ENCODE measurements around the gene FTCD.

The FTCD gene

DNA sequence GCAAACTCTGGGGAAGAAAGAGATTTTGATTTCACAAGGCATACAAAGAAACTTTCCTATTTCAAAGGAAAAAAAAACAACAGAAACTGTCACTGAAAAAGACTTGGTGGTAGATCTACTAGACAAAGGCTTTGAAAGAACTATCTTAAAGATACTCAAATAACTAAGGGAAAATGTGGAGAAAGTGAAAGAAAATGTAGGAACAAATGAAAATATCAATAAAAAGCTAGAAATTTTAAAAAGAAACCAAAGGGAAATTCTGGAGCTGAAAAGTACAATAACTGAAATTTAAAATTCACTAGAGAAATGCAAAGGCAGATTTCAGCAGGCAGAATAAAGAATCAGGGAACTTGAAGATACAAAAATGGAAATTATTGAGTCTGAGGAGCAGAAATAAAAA is 51.3 kb downstream of the FTCD start:
- H3K4me1 Mint-ChIP-seq, result no peaks in the 10 kb centered on the region
- H3K27me3 Mint-ChIP-seq, result peaks cover 56 to 61% of the 10 kb centered on the region in 2 donors
- no peak for DNase-seq
- H3K9me3 Mint-ChIP-seq, result peaks cover 18 to 30% of the 10 kb centered on the region in 2 donors
- no peak for ATAC-seq (replicated peaks)
- no peak overlapping the region for H3K27ac Mint-ChIP-seq
- H3K4me3 Mint-ChIP-seq, result no peak overlapping the region
- peaks cover 2 to 4% of the 10 kb centered on the region in 2 donors for H3K36me3 Mint-ChIP-seq

DNA sequence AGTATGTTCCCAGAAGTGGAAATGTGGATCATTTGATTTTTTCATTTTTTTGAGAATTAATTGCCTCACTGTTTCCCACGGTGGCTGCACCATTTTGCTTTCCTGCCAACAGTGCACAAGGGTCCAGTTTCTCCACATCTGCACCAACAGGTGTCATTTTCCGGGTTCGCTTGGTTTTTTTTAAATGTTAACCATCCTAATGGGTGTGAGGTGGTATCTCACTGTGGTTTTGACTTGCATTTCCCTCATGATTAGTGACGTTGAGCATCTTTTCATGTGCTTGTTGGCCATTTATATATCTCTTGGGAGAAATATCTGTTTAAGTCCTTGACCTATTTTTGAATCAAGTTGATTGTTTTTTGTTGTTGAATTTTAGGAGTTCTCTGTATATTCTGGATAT is 54.5 kb downstream of the FTCD start:
- Mint-ChIP-seq H3K27ac (no peak overlapping the region), H3K9me3 (peaks cover 15 to 18% of the 10 kb centered on the region in 2 donors), H3K4me3 (no peak overlapping the region), H3K27me3 (peaks cover 60 to 68% of the 10 kb centered on the region in 2 donors), H3K36me3 (peaks cover 2 to 4% of the 10 kb centered on the region in 2 donors), H3K4me1 (no peaks in the 10 kb centered on the region)
- DNase-seq (no peak), ATAC-seq (replicated peaks) (no peak)

DNA sequence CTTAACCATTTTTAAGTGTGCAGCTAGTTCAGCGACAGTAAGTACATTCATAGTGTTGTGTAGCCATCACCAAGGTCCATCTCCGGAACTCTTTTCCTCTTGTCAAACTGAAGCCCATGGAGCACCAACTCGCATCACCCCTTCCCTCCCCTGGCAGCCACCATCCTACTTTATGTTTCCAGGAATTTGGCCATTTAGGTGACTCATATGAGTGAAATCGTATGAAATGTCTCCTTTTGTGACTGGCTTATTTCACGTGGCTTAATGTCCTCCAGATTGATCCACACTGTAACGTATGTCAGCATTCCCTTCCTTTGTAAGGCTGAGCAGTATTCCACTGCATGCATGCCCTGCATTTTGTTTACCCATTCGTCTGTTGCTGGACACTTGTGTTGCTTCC is 55.0 kb downstream of the FTCD start:
- H3K4me3 Mint-ChIP-seq, result no peak overlapping the region
- DNase-seq (no peak), ATAC-seq (replicated peaks) (no peak)
- peaks cover 63 to 72% of the 10 kb centered on the region in 2 donors for H3K27me3 Mint-ChIP-seq
- no peaks in the 10 kb centered on the region for H3K4me1 Mint-ChIP-seq
- peaks cover 13 to 18% of the 10 kb centered on the region in 2 donors for H3K9me3 Mint-ChIP-seq
- H3K36me3 Mint-ChIP-seq, result peaks cover 2 to 4% of the 10 kb centered on the region in 2 donors
- no peak overlapping the region for H3K27ac Mint-ChIP-seq

DNA sequence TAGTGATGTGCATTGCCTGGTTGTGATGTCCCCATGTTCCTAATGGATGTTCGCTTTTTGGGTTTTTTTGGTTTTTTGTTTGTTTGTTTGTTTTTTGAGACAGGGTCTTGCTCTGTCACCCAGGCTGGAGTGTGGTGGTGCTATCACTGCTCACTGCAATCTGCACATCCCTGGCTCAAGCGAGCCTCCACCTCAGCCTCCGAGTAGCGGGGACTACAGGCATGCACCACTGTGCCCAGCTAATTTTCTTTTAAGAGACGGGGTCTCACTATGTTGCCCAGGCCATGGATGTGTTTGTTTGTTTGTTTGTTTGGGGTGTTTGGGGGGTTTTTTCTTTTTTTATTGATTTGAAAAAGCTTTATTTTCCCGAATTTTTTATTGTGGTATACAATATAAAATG is 55.4 kb downstream of the FTCD start:
- H3K27ac Mint-ChIP-seq, result no peak overlapping the region
- H3K27me3 Mint-ChIP-seq, result peaks cover 65 to 75% of the 10 kb centered on the region in 2 donors
- H3K36me3 Mint-ChIP-seq, result peaks cover 2 to 4% of the 10 kb centered on the region in 2 donors
- no peak overlapping the region for H3K4me3 Mint-ChIP-seq
- ATAC-seq (replicated peaks) (no peak), DNase-seq (no peak)
- peaks cover 13 to 18% of the 10 kb centered on the region in 2 donors for H3K9me3 Mint-ChIP-seq
- H3K4me1 Mint-ChIP-seq, result no peaks in the 10 kb centered on the region

DNA sequence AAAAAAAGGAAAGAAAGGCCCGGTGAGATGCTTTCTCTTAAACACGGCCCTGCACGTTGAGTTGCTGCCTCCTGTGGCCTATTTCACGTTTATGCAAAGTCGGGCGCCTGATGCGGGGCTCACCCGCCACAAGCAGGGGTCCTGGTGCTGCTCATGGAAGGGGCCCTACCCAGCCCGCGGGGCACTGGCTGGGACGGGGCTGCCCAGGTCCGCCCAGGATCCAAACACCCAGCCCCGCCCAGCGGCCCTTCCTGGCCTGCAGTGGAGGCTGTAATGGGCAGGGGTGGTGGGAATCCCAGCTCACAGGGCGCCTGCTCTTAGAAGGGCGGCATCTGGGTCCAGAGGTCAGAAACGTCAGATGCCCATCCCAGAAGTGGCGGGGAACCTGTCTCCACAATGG is 55.9 kb downstream of the FTCD start:
- Mint-ChIP-seq H3K4me3 (peak overlapping the region in 1 of 2 donors; percentile 11), H3K9me3 (peaks cover 12 to 17% of the 10 kb centered on the region in 2 donors), H3K27ac (no peak overlapping the region), H3K27me3 (peaks cover 61 to 74% of the 10 kb centered on the region in 2 donors), H3K36me3 (peaks cover 2 to 4% of the 10 kb centered on the region in 2 donors), H3K4me1 (no peaks in the 10 kb centered on the region)
- no peak for DNase-seq
- no peak for ATAC-seq (replicated peaks)

DNA sequence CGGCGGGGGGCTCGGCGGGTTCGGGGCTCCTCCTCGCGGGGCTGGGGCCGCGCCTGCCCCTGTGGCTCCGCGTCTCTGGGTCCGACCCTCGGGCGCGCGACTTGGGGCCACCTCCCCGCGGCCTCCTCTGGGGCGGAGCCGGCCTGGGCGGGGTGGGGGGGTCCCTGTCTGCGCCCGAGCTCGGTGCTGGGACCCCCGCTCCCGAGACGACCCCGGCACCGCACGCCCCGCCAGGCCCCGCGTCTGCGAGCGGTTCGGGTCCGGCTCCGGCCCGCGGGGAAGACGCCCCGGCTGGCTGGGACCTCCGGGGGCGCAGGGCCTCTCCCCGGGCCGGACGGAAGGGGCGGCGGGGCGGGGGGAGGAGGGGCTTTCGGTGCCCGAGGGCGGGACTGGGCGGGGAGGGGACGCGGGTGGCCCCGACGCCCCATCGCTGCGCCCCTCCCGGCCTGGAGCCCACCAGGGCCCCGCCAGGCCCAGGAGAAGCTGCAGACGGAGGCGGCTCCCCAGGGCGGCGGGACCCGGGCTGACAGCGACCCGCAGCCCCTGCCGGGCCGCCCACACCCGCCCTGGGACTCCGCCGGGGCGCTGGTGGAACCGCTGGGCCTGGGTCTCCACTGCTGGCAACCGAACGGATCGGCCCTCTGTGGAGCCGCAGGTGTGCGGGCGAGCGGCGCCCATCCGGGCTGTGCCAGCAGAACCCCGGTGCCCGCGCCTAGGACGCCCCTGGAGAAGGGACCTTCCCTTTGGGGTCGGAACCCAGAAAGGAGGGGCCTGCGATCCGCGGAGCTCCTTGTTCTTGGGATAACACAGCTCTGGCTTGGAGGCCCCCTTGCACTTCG is 56.9 kb downstream of the FTCD start:
- peaks cover 7 to 8% of the 10 kb centered on the region in 2 donors for H3K9me3 Mint-ChIP-seq
- no peak for DNase-seq
- no peaks in the 10 kb centered on the region for H3K4me1 Mint-ChIP-seq
- H3K36me3 Mint-ChIP-seq, result peaks cover 0 to 4% of the 10 kb centered on the region in 2 donors
- no peak overlapping the region for H3K27ac Mint-ChIP-seq
- ATAC-seq (replicated peaks), result peak in 1 of 2 donors; percentile 34
- peaks cover 51 to 64% of the 10 kb centered on the region in 2 donors for H3K27me3 Mint-ChIP-seq
- no peak overlapping the region for H3K4me3 Mint-ChIP-seq

DNA sequence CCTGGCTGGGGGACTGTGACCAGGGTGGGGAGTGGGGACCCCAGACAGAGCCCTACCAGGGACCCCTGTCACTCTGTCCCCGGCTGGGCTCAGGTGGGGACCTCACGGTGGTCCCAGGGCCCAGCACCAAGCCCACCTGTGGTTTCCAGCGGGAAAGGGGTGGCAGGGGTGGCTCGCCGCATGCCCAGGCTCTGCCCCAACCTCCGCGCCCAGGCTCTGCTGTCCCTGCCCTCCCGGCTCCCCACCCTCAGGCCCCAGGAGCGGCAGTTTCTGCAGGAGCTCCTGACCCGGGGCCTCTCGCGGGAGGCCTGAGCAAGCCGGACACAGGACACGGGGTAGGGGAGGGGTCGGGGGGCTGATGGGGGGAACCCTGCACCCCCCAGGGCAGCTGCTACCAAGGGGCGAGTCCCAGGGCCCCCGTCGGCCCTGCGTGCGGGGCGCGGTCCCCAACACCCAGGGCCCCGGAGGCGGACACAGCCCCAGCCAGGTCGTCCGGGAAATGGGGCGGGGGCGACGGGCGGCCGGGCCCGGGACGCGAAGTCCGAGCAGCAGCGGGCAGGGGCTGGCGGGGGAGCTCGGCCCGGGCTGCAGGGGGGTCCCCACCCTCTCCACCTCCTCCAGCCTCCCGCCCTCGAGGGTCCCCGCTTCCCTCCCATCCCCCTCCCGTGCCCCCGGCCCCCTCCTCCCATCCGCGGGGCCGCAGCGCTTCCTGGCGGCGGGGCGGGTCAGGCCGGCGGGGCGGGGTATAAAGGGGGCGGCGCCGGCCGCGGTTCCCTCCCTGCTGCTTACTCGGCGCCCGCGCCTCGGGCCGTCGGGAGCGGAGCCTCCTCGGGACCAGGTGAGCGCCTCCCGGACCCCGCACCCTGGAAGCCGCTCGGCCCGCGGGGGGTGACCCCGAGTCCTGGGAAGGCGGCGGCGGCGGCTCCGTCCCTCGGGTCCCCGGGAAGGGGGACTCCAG is 57.8 kb downstream of the FTCD start, which contains the start of gene COL6A2:
Gene COL6A2, plus strand, starts transcription at position 777 of the 958 bp plus-strand sequence.
- H3K4me1 Mint-ChIP-seq, result peaks cover 0 to 1% of the 10 kb centered on the region in 2 donors
- H3K9me3 Mint-ChIP-seq, result peaks cover 3 to 4% of the 10 kb centered on the region in 2 donors
- no peak for DNase-seq

DNA sequence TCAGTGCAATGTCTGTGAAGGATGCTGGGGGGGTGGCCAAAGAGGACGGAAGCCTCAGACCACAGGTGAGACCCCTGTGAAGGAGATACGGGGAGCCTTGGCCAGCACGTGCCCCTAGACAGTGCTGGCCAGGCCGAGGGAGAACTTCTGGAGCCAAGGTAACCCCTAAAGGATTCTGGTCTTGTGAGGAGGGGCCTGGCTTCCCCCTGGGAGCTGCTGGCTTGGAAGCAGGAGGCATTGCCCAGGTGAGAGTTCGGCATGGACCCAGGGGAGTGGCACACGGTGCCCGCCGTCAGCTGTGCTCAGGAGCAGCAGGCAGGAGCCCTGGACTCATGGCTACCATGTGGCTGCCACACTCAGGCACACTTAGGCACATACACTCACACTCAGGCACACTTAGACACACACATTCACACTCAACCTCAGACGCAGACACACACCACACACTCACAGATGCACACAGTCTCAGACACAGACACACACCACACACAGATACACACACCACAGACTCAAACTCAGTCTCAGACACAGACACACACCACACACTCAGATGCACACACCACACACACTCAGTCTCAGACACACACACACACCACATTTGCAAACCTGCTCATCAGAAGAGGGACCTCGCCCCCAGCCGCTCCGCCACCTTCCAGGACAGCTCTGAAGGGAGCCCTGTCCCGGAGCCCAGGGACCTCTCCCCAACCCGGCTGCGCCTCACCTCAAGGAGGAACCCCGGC is 58.6 kb downstream of the FTCD start:
- ATAC-seq (replicated peaks) (no peak), DNase-seq (no peak)
- Mint-ChIP-seq H3K9me3 (no peaks in the 10 kb centered on the region), H3K27me3 (peaks cover 37 to 49% of the 10 kb centered on the region in 2 donors), H3K27ac (no peak overlapping the region), H3K36me3 (no peaks in the 10 kb centered on the region), H3K4me3 (peak overlapping the region in 1 of 2 donors; percentile 17), H3K4me1 (peaks cover 0 to 1% of the 10 kb centered on the region in 2 donors)

More for the DNA sequence above, 57.8 kb downstream of the FTCD start, which contains the start of gene COL6A2:
- Mint-ChIP-seq H3K27me3 (peaks cover 44 to 55% of the 10 kb centered on the region in 2 donors), H3K36me3 (no peaks in the 10 kb centered on the region), H3K27ac (no peak within 1 kb of the TSS), H3K4me3 (peak within 1 kb of the TSS in 1 of 2 donors; percentile 50)
- peak; percentile 75 to 82 for ATAC-seq (replicated peaks)

DNA sequence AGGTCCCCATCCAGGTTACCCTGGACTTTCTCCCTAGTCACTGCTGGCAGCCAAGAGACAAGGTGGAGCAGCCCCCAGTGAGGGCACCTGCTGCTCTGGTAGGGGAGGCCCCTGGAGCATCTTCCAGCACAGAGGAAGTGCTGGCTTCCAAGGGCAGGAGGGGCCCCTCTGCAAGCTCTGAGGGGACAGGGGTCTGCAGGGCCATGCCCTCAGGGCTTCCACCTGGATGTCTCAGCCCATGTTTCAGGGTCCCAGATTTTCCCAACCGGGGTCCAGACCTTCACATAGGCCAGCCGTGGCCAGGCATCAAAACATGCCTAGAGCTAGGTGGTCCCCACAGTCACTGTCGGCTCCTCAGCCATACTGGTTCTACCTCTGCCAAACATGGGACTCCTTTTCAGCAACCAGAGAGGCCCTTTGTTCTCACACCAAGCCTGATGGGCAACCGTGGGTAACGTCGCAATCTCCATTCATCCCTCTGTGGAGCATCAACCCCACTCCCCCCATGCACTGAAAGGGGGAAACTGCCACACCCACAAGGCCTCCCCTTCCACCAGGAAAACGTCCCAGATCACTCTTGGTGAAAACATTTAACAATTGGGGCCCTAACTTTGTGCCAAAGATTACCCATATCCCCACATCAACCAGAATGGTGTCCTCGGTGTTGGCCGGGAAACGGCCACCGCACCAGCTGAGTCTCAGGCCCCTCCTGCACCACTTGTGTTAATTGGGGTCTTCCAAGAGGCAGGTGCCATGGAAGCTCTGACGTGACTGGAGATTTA is 59.4 kb downstream of the FTCD start:
- peaks cover 0 to 1% of the 10 kb centered on the region in 2 donors for H3K4me1 Mint-ChIP-seq
- H3K9me3 Mint-ChIP-seq, result peaks cover 4% of the 10 kb centered on the region in 2 donors

DNA sequence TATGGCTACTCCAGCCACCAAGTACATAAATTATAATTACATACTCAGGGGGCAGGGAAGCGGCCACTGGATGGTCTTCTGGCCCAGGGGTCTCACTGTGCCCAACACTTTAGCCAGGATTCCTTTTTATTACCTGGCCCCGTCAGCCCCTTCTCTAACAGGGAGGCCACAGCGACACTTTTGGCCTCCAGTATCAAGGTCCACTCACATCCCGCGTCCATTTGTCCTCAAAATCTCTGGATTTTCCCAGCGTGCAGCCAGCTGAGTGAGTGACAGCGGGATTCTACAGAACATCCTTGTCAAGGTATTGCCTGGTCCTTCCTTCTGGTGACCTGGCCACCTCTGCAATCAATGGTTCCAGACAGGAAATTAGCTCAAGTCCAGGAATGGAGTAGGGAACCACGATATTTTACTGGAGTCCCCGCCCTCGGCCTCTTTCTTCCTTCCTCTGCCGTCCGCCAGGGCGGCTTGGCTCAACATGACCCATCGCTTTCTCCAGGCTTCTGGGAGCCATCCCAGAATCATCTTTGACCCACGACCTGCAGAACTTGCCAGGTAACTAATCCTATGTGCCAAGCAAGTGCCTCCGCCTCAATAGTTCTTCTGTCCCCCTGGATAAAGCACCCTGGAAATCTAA is 60.2 kb downstream of the FTCD start:
- DNase-seq (no peak), ATAC-seq (replicated peaks) (no peak)
- Mint-ChIP-seq H3K4me3 (no peak overlapping the region), H3K27ac (no peak overlapping the region), H3K36me3 (no peaks in the 10 kb centered on the region), H3K9me3 (peaks cover 8 to 10% of the 10 kb centered on the region in 2 donors), H3K4me1 (peaks cover 0 to 1% of the 10 kb centered on the region in 2 donors), H3K27me3 (peaks cover 22 to 33% of the 10 kb centered on the region in 2 donors)

More for the DNA sequence above, 59.4 kb downstream of the FTCD start:
- H3K27me3 Mint-ChIP-seq, result peaks cover 30 to 41% of the 10 kb centered on the region in 2 donors
- no peaks in the 10 kb centered on the region for H3K36me3 Mint-ChIP-seq
- DNase-seq (no peak), ATAC-seq (replicated peaks) (no peak)
- no peak overlapping the region for H3K27ac Mint-ChIP-seq
- no peak overlapping the region for H3K4me3 Mint-ChIP-seq

DNA sequence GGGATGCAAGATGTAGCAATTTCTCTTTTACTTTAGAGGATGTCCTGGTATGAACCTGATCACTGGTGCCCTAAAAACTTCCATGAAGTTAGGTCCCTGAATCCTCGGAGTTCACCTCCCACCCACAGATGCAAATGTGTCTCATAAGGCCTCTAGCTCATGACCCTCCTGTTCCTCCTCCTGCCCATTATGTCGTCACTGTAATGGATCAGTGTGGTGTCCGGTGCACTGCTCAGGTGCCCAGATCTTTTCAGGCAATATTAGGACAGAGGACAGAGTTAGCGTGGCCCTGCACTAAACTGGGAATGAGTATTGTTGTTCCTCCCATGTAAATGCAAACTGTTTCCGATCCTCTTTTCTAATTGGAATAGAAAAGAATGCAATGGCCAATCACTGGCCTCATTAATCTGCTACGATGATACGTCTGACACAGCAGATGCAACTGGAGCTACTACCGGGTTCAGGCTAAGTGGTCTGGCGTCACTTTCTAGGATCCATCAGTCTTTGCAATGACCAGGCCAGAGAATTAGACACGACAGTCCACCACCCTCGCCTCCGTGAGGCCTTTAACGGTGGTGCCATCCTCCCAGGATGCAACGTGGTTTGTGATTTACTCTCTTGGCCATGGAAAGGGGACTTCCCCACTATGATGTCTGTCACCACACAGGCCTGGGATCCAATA is 60.8 kb downstream of the FTCD start:
- Mint-ChIP-seq H3K4me1 (peaks cover 0 to 1% of the 10 kb centered on the region in 2 donors), H3K27ac (no peak overlapping the region), H3K9me3 (peaks cover 11% of the 10 kb centered on the region in 2 donors), H3K4me3 (no peak overlapping the region), H3K27me3 (peaks cover 17 to 27% of the 10 kb centered on the region in 2 donors), H3K36me3 (no peaks in the 10 kb centered on the region)
- ATAC-seq (replicated peaks), result no peak
- DNase-seq, result no peak

DNA sequence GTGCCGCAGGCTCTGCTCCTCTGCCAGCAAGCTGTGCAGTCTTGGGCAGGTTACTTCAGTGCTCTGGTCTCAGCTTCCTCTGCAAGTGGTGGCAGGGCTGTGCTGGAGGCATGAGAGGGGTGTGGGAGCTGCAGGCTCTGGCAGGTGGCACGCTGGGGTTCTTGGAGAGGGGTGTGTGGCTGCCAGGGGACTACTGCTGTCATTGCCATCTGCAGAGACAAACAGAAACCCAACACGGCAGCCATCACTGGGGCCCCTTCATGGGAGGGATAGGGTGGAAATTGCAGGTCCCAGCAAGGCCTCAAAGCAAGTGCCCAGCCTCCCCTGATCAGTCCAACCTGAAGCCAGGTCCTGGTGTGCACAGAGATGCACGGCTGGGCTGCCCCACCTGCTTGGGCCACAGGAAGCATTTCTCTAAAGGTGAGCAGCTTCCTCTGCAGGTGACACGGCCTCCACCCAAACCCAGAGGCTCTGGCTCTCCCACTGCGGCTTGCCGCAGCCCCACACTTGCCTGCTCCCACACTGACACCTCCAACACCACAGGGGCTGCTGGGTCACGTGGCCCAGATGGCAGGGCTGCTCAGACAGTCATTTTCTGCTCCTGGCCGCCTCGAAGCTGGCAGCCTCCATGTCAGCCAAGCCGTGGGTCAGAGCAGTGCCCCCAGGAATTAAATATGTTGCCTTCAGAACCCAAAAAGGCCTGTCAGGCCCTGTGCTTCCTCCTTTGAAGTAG is 61.5 kb downstream of the FTCD start:
- no peak overlapping the region for H3K27ac Mint-ChIP-seq
- peaks cover 17 to 22% of the 10 kb centered on the region in 2 donors for H3K27me3 Mint-ChIP-seq
- H3K4me3 Mint-ChIP-seq, result no peak overlapping the region
- no peak for ATAC-seq (replicated peaks)
- H3K36me3 Mint-ChIP-seq, result no peaks in the 10 kb centered on the region
- H3K9me3 Mint-ChIP-seq, result peaks cover 11 to 15% of the 10 kb centered on the region in 2 donors
- peaks cover 0 to 1% of the 10 kb centered on the region in 2 donors for H3K4me1 Mint-ChIP-seq
- DNase-seq, result no peak

Measured in stimulated activated naive B cell treated with anti-CD40 and anti-IgM and Interleukin-4, amounts not matched to agents 10 μg/mL and 1 μg/mL and 100 μg/mL, for 72 hours (primary cell).